ENCODE measurements around the gene RASSF7. TPM values are rescaled to one million over a fixed set of nuclear protein-coding genes. Genes with fewer than 3 reads are reported as not detected.

The RASSF7 gene
- total and polyA plus RNA-seq, 2 donors (not counting 3 experiments of a cell fraction or from before 2014, with no cell fraction given), result 14.1 to 19.9 TPM

- intact Hi-C loops (cut with micrococcal nuclease), result no loop called here
- no peak for TF ChIP-seq JUN (IDR thresholded peaks at IDR 0.05; ENCODE audit: borderline replicate concordance, insufficient read depth, insufficient read length, low read depth)
- peak; percentile 61 for TF ChIP-seq FOS (IDR thresholded peaks at IDR 0.05; ENCODE audit: borderline replicate concordance, insufficient read depth, low read length)
- no peak overlapping the region for H3K4me3 ChIP-seq (replicated peaks in 1 of 3; ENCODE audit: insufficient read depth in 1 of 3, low read depth in 1 of 3, low read length in 3 of 3)
- dilution Hi-C loops (cut with MboI; ENCODE audit: extremely low pct_ligation_motif_present, low sequenced_read_pairs), result no loop called here
- ChIA-PET CTCF (no interaction called here), POLR2A (no interaction called here)
- no peak overlapping the region for H3K9ac ChIP-seq (replicated peaks; ENCODE audit: extremely low read depth, insufficient read depth, low read length)
- peak; percentile 79 for FAIRE-seq
- peaks cover 17% of the 10 kb centered on the region for H3K79me2 ChIP-seq (ENCODE audit: control insufficient read depth, insufficient read depth, low read length)
- no peak for DNase-seq (ENCODE audit: low read depth, low spot score)
- no peaks in the 10 kb centered on the region for H3K9me3 ChIP-seq (replicated peaks; ENCODE audit: control insufficient read depth, insufficient read depth, low read length)
- no peak overlapping the region for H3K4me2 ChIP-seq (ENCODE audit: insufficient read depth, low read length)
- H3K9me1 ChIP-seq (replicated peaks; ENCODE audit: control insufficient read depth, extremely low read depth, insufficient read depth, low read length), result no peaks in the 10 kb centered on the region
- no peaks in the 10 kb centered on the region for H4K20me1 ChIP-seq (replicated peaks; ENCODE audit: control insufficient read depth, extremely low read depth, insufficient read depth, low read length)
- no TSS peak for BruUV-seq (replicated peaks)
- peaks cover 10 to 38% of the 10 kb centered on the region in 2 experiments for H3K36me3 ChIP-seq (ENCODE audit: control insufficient read depth in 2 of 2, extremely low read depth in 1 of 2, insufficient read depth in 2 of 2, low read length in 2 of 2)
- H3K27ac ChIP-seq (ENCODE audit: insufficient read depth, low read depth, low read length), result peak overlapping the region; percentile 66
- H3K4me1 ChIP-seq (ENCODE audit: control insufficient read depth, extremely low read depth, insufficient read depth, low read length), result peaks cover 11% of the 10 kb centered on the region
- no peaks in the 10 kb centered on the region for H3K27me3 ChIP-seq (ENCODE audit: control insufficient read depth in 2 of 2, insufficient read depth in 2 of 2, low read length in 2 of 2)
- no peak overlapping the region for H2AFZ ChIP-seq (ENCODE audit: low read depth, low read length)
These were observed 27.2 kb downstream of the RASSF7 start for GRCh38 chr11:587978-588380.

- H3K79me2 ChIP-seq (ENCODE audit: control insufficient read depth, insufficient read depth, low read length), result peaks cover 14% of the 10 kb centered on the region
- no peak overlapping the region for H3K9ac ChIP-seq (replicated peaks; ENCODE audit: extremely low read depth, insufficient read depth, low read length)
- intact Hi-C loops (cut with micrococcal nuclease), result no loop called here
- dilution Hi-C loops (cut with MboI; ENCODE audit: extremely low pct_ligation_motif_present, low sequenced_read_pairs), result no loop called here
- no peak overlapping the region for H2AFZ ChIP-seq (ENCODE audit: low read depth, low read length)
- H3K27me3 ChIP-seq (ENCODE audit: control insufficient read depth in 2 of 2, insufficient read depth in 2 of 2, low read length in 2 of 2), result no peaks in the 10 kb centered on the region
- no TSS peak for BruUV-seq (replicated peaks)
- peaks cover 20 to 39% of the 10 kb centered on the region in 2 experiments for H3K36me3 ChIP-seq (ENCODE audit: control insufficient read depth in 2 of 2, extremely low read depth in 1 of 2, insufficient read depth in 2 of 2, low read length in 2 of 2)
- CTCF ChIA-PET, result no interaction called here
- no peaks in the 10 kb centered on the region for H3K9me3 ChIP-seq (replicated peaks; ENCODE audit: control insufficient read depth, insufficient read depth, low read length)
- no peaks in the 10 kb centered on the region for H4K20me1 ChIP-seq (replicated peaks; ENCODE audit: control insufficient read depth, extremely low read depth, insufficient read depth, low read length)
- DNase-seq (ENCODE audit: low read depth, low spot score) (no peak), FAIRE-seq (no peak)
- H3K9me1 ChIP-seq (replicated peaks; ENCODE audit: control insufficient read depth, extremely low read depth, insufficient read depth, low read length), result no peaks in the 10 kb centered on the region
- H3K4me2 ChIP-seq (ENCODE audit: insufficient read depth, low read length), result no peak overlapping the region
- peaks cover 11% of the 10 kb centered on the region for H3K4me1 ChIP-seq (ENCODE audit: control insufficient read depth, extremely low read depth, insufficient read depth, low read length)
- POLR2A ChIA-PET, result no interaction called here
- no peak overlapping the region for H3K27ac ChIP-seq (ENCODE audit: insufficient read depth, low read depth, low read length)
- H3K4me3 ChIP-seq (replicated peaks in 1 of 3; ENCODE audit: insufficient read depth in 1 of 3, low read depth in 1 of 3, low read length in 3 of 3), result no peak overlapping the region
- TF ChIP-seq MAX (IDR thresholded peaks at IDR 0.05; ENCODE audit: insufficient read depth, insufficient read length) (no peak), MYC (IDR thresholded peaks at IDR 0.05; ENCODE audit: low read depth, low read length) (no peak), POLR2A (IDR thresholded peaks at IDR 0.05; ENCODE audit: low read depth, low read length) (no peak), EZH2 (IDR thresholded peaks at IDR 0.05; ENCODE audit: borderline replicate concordance, low read depth, low read length, severe bottlenecking) (no peak)
- TF ChIP-seq, protein P1, sequence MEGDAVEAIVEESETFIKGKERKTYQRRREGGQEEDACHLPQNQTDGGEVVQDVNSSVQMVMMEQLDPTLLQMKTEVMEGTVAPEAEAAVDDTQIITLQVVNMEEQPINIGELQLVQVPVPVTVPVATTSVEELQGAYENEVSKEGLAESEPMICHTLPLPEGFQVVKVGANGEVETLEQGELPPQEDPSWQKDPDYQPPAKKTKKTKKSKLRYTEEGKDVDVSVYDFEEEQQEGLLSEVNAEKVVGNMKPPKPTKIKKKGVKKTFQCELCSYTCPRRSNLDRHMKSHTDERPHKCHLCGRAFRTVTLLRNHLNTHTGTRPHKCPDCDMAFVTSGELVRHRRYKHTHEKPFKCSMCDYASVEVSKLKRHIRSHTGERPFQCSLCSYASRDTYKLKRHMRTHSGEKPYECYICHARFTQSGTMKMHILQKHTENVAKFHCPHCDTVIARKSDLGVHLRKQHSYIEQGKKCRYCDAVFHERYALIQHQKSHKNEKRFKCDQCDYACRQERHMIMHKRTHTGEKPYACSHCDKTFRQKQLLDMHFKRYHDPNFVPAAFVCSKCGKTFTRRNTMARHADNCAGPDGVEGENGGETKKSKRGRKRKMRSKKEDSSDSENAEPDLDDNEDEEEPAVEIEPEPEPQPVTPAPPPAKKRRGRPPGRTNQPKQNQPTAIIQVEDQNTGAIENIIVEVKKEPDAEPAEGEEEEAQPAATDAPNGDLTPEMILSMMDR (IDR thresholded peaks at IDR 0.05; ENCODE audit: extremely low read depth in 1 of 2, insufficient read depth in 1 of 2, low read depth in 1 of 2, low read length in 2 of 2), result no peak
These were observed 29.0 kb downstream of the RASSF7 start for GRCh38 chr11:589798-590197.
